Lower leg skin (tissue), 4 donors: Measurements from ENCODE around the gene TAOK3. TPM values are rescaled to one million over a fixed set of nuclear protein-coding genes. Genes with fewer than 3 reads are reported as not detected.

ENCODE experiments used
- DNase-seq, 2 donors: peaks; one replicate each; pipeline ENCODE4 v3.0.0-alpha.2; 2019; ENCODE audit warnings: low spot score in 2 of 2
- H3K4me3 ChIP-seq: fragments of 200-600 bp; sonication (generic); 2 replicates; pipeline ENCODE4 v1.5.1; 2017; ENCODE audit warnings: mild to moderate bottlenecking, low read depth; ENCODE audit not compliant: poor library complexity, severe bottlenecking
- POLR2A ChIP-seq, 2 donors: fragments of 450-650 bp; IDR thresholded peaks; one replicate each; pipeline ENCODE4 v1.6.1; 2016 to 2017; ENCODE audit warnings: antibody characterized with exemption in 2 of 2, mild to moderate bottlenecking in 1 of 2, moderate library complexity in 1 of 2
- WGBS, 2 donors: methylation state at CpG; one replicate each; pipeline ENCODE4 v1.1.5; 2018; 5-methylcytosine and 5-hydroxymethylcytosine counted together
- intact Hi-C: fragments of 100-400 bp; cut with DNase I; formaldehyde crosslinking; loops from one replicate; pipeline ENCODE4 v1.15.0; 2023; ENCODE audit warnings: low total_unique reads
- total RNA-seq, 4 donors: library from RNA; depleted of rRNA; stranded (reverse); fragments of >200 nt; gene quantifications; one replicate each; pipeline ENCODE4 v1.1.0, GENCODE V29; 2016
- TF ChIP-seq, protein P1 (sequence below), 3 donors: fragments of 450-650 bp; IDR thresholded peaks; one replicate each; pipeline ENCODE4 v1.5.1; 2016; ENCODE audit warnings: antibody characterized with exemption in 3 of 3, mild to moderate bottlenecking in 3 of 3, moderate library complexity in 2 of 3

The TAOK3 gene
- total RNA-seq, 4 donors from 2014 or later: 15.7 to 46.6 (median 24.7) TPM

DNA sequence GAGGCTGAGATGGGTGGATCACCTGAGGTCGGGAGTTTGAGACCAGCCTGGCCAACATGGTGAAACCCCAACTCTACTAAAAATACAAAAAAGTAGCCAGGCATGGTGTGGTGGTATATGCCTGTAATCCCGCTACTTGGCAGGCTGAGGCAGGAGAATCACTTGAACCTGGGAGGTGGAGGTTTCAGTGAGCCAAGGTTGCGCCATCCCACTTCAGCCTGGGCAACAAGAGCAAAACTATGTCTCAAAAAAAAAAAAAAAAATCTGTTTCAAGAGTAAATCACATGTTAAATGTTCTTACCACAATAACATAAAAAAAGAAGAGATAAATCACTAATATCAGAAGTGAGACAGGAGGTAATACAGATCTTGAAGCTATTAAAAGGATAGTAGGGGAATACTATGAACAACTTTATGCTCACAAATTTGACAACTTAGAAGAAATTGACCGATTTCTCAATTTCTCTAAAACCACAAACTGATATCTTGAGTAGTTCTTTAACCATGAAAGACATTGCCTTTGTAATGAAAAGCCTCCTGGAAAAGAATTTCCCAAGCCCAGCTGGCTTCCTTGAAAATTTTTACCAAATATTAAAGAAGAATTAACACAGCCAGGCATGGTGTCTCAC, 37.7 kb downstream of the TAOK3 start:
- TF ChIP-seq, protein P1, sequence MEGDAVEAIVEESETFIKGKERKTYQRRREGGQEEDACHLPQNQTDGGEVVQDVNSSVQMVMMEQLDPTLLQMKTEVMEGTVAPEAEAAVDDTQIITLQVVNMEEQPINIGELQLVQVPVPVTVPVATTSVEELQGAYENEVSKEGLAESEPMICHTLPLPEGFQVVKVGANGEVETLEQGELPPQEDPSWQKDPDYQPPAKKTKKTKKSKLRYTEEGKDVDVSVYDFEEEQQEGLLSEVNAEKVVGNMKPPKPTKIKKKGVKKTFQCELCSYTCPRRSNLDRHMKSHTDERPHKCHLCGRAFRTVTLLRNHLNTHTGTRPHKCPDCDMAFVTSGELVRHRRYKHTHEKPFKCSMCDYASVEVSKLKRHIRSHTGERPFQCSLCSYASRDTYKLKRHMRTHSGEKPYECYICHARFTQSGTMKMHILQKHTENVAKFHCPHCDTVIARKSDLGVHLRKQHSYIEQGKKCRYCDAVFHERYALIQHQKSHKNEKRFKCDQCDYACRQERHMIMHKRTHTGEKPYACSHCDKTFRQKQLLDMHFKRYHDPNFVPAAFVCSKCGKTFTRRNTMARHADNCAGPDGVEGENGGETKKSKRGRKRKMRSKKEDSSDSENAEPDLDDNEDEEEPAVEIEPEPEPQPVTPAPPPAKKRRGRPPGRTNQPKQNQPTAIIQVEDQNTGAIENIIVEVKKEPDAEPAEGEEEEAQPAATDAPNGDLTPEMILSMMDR (IDR thresholded peaks at IDR 0.05): no peak
- TF ChIP-seq POLR2A (IDR thresholded peaks at IDR 0.05): no peak
- 90 to 97% methylated on average over 4 of the region's 4 CpGs for WGBS, 2 donors
- no peak overlapping the region for H3K4me3 ChIP-seq
- intact Hi-C loops: no loop called here
- DNase-seq: no peak

DNA sequence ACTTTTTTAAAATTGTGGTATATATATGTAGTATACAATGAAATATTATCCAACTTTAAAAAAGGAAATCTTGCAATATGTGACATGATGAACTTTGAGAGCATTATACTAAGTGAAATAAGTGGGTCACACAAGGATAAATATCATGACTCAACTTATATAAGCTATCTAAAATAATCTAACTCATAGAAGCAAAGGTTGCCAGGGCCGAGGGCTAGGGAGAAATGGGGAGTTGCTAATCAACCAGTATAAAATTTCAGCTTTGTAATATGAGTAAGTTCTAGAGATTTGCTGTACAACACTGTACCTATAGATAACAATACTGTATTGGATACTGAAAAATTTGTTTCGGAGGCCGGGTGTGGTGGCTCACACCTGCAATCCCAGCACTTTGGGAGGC, 38.5 kb downstream of the TAOK3 start:
- DNase-seq: no peak
- 80 to 94% methylated on average over 3 of the region's 3 CpGs for WGBS, 2 donors
- intact Hi-C loops: no loop called here

DNA sequence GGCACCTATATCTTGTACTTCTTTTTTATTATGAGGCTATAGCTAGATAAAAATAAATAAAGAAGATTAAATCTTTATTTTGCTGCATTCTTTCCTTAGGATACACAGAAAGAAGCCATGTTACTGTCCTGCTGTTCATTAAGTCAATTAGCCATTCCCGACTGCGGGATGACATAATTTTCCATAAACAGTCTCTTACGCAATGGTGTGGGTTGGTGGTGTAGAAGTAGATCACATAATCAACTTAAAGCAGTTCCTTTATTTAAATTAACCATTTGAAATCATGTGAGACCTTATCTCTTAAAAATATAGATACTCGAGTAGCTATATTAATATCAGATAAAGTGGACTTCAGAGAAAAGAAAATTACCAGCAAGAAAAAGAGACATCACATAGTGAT, 40.2 kb downstream of the TAOK3 start:
- H3K4me3 ChIP-seq: no peak overlapping the region
- 62 to 68% methylated on average over 4 of the region's 4 CpGs for WGBS, 2 donors
- TF ChIP-seq, protein P1 (IDR thresholded peaks at IDR 0.05): no peak
- no peak for TF ChIP-seq POLR2A (IDR thresholded peaks at IDR 0.05)
- DNase-seq: no peak
- intact Hi-C loops: no loop called here

More for the DNA sequence above, 38.5 kb downstream of the TAOK3 start:
- no peak overlapping the region for H3K4me3 ChIP-seq
- TF ChIP-seq, protein P1 (IDR thresholded peaks at IDR 0.05): no peak
- TF ChIP-seq POLR2A (IDR thresholded peaks at IDR 0.05): no peak

- TF ChIP-seq, protein P1 (IDR thresholded peaks at IDR 0.05): no peak
- TF ChIP-seq POLR2A (IDR thresholded peaks at IDR 0.05): no peak
- intact Hi-C loops: no loop called here
- 28 to 44% methylated on average over 3 of the region's 3 CpGs for WGBS, 2 donors
- H3K4me3 ChIP-seq: no peak overlapping the region
- DNase-seq: no peak
Observed at GRCh38 chr12:118330421-118331018, 42.2 kb downstream of the TAOK3 start.

DNA sequence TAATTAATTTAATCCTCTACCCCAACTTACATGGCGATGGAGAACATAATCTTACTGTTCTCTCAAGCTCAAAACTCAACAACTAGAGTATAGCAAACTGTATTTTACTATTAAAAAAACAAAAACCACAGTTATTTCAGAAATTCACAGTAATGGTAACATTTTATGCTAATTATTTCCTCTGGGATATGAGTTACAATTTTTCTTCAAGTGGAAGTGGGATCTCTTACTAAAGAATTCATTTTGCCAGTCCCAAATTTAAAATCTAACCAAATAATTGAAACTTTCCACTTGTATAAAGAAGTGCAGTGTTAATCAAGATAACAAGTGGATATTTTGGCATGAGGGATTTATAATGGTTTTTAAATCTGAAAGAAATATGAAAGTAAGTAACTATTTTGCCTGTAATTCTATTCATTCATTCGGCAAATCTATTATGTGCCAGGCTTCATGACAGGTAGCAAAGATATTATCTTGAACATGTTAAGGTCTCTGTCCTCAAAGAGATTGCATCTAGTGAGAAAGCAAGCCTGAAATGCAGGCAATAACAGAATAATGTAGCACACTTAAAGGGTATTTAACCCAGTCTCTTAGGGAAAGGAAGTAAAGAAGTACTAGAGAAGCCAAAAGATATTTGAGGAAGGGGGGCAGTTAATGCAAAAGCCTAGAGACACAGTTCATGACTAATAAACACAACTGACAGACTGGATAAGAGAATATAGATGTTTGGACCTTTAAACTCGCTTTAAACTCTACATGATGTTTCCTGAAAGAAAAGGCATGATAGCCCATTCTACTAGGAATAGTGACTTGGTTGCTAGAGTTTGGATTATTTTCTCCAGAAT, 44.0 kb downstream of the TAOK3 start:
- intact Hi-C loops: no loop called here
- no peak overlapping the region for H3K4me3 ChIP-seq
- 71 to 73% methylated on average over 3 of the region's 3 CpGs for WGBS, 2 donors
- TF ChIP-seq POLR2A (IDR thresholded peaks at IDR 0.05): no peak
- TF ChIP-seq, protein P1 (IDR thresholded peaks at IDR 0.05): no peak
- DNase-seq: no peak
